H1 (cell line): ENCODE results near the gene ZNF831. TPM values are rescaled to one million over a fixed set of nuclear protein-coding genes. Genes with fewer than 3 reads are reported as not detected.

ENCODE experiments used
- TAF7 ChIP-seq: optimal IDR thresholded peaks from 2 replicates; pipeline ENCODE3; 2011; ENCODE audit warnings: low read depth, mild to moderate bottlenecking, inconsistent platforms, low read length, moderate library complexity, borderline replicate concordance
- polyA plus RNA-seq, 7 experiments: library from polyadenylated mRNA; depleted of rRNA in 3 of 7; stranded (reverse) in 5 of 7; unstranded in 2 of 7; fragments of >200 nt in 5 of 7; fragments of 200-250 nt in 2 of 7; gene quantifications; 1 replicate in 5 of 7; 2 replicates in 1 of 7; 4 replicates in 1 of 7; pipeline versions ENCODE4 v1.2.1 to v1.2.3, GENCODE V29; 2011 to 2013; ENCODE audit warnings: missing spikeins in 2 of 7, mixed read lengths in 2 of 7
- total RNA-seq: library from RNA; stranded (reverse); fragmentation: NEBNext Ultra II Directional; extraction: Animal tissue kit (Norgen Biotek cat#: 25700); gene quantifications from 2 replicates; pipeline ENCODE4 v1.2.1, GENCODE V29; 2021

ZNF831 gene
- total and polyA plus RNA-seq, 2 of the 8 experiments (the other 6 are each of a cell fraction or from before 2014, with no cell fraction given): not detected

DNA sequence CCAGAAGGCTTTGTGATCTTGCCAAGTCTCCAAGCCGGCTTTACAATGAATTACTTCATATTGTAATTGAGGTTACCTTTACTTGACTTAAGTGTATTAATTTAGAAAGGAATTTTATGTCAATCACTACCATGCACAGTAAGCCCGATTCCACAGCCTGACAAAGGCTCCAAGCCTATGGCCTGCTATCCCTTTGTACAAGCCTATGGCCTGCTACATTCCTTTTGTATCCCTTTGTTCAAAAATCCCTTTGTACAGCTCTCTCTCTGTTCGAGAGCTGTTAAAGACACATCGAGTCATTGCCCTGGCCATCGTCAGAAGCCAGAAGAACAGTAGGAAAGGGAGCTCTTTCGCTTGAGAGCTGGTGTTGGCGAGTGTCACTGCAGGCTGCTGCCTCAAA, 134.1 kb downstream of the ZNF831 start (continued):
- TF ChIP-seq TAF7: no peak
